CD8-positive, alpha-beta memory T cell (primary cell): ENCODE results near the gene LCE1D. TPM values are rescaled to one million over a fixed set of nuclear protein-coding genes. Genes with fewer than 3 reads are reported as not detected.

Experiments used
- CTCF ChIA-PET: fragments of 350-600 bp; sonication (Branson Sonifier 250); formaldehyde crosslinking; loops from one replicate; lab custom pipeline; 2021; ENCODE audit warnings: antibody characterized with exemption; lab: Charles Lee
- POLR2A ChIA-PET: fragments of 350-600 bp; sonication (Branson Sonifier 250); formaldehyde crosslinking; loops from one replicate; lab custom pipeline; 2021; ENCODE audit warnings: antibody characterized with exemption; lab: Charles Lee
- DNase-seq, 5 donors: peaks; one replicate each; pipeline versions ENCODE4 v3.0.0 to v3.0.0-alpha.2; 2020 to 2022; ENCODE audit warnings: mixed read lengths in 1 of 5
- H3K27ac ChIP-seq: one replicate; pipeline ENCODE4 v1.7.0; 2013; ENCODE audit warnings: low read depth, mild to moderate bottlenecking, low read length, moderate library complexity
- H3K27me3 ChIP-seq: 2 replicates; pipeline ENCODE4 v1.7.0; 2013; ENCODE audit warnings: low read length, mild to moderate bottlenecking; ENCODE audit not compliant: insufficient read depth, poor library complexity, severe bottlenecking
- H3K36me3 ChIP-seq: 2 replicates; pipeline ENCODE4 v1.7.0; 2013; ENCODE audit warnings: mild to moderate bottlenecking, low read length, moderate library complexity; ENCODE audit not compliant: insufficient read depth
- H3K4me1 ChIP-seq: 2 replicates; pipeline ENCODE4 v1.7.0; 2013; ENCODE audit warnings: mild to moderate bottlenecking, low read length, moderate library complexity; ENCODE audit not compliant: insufficient read depth
- H3K4me3 ChIP-seq: 2 replicates; pipeline ENCODE4 v1.7.0; 2013; ENCODE audit warnings: mild to moderate bottlenecking, low read length
- H3K9me3 ChIP-seq: 2 replicates; pipeline ENCODE4 v1.7.0; 2013; ENCODE audit warnings: mild to moderate bottlenecking, low read length
- H3K27ac Mint-ChIP-seq, 8 donors: one replicate each; pipeline ENCODE4 v1.8.0; 2020 to 2021; ENCODE audit warnings: mixed read lengths in 8 of 8, mild to moderate bottlenecking in 6 of 8, inconsistent platforms in 3 of 8, moderate library complexity in 3 of 8
- H3K27me3 Mint-ChIP-seq, 2 donors: one replicate each; pipeline ENCODE4 v1.8.0; 2020 to 2021; ENCODE audit warnings: mixed read lengths in 2 of 2, mild to moderate bottlenecking in 1 of 2, moderate library complexity in 1 of 2
- H3K36me3 Mint-ChIP-seq, 3 donors: one replicate each; pipeline ENCODE4 v1.8.0; 2020 to 2021; ENCODE audit warnings: mixed read lengths in 3 of 3, inconsistent platforms in 1 of 3, mild to moderate bottlenecking in 1 of 3
- H3K4me1 Mint-ChIP-seq, 3 donors: one replicate each; pipeline ENCODE4 v1.8.0; 2020 to 2021; ENCODE audit warnings: mixed read lengths in 3 of 3, inconsistent platforms in 1 of 3, mild to moderate bottlenecking in 1 of 3
- H3K4me3 Mint-ChIP-seq, 7 donors: one replicate each; pipeline ENCODE4 v1.8.0; 2020 to 2021; ENCODE audit warnings: mixed read lengths in 7 of 7, mild to moderate bottlenecking in 6 of 7, moderate library complexity in 4 of 7, inconsistent platforms in 2 of 7
- H3K9me3 Mint-ChIP-seq, 5 donors: one replicate each; pipeline ENCODE4 v1.8.0; 2020 to 2022; ENCODE audit warnings: mixed read lengths in 5 of 5, mild to moderate bottlenecking in 3 of 5, moderate library complexity in 2 of 5, inconsistent platforms in 1 of 5
- polyA plus RNA-seq: library from polyadenylated mRNA; unstranded; fragments of 300-500 nt; fragmentation: Illumina TruSeq; gene quantifications from one replicate; pipeline ENCODE4 v1.2.3, GENCODE V29; 2021
- total RNA-seq, 2 experiments: library from RNA; stranded (reverse); gene quantifications; one replicate each; pipeline ENCODE4 v1.2.3, GENCODE V29; 2021

LCE1D gene
- total and polyA plus RNA-seq, 3 experiments from 2014 or later: not detected

DNA sequence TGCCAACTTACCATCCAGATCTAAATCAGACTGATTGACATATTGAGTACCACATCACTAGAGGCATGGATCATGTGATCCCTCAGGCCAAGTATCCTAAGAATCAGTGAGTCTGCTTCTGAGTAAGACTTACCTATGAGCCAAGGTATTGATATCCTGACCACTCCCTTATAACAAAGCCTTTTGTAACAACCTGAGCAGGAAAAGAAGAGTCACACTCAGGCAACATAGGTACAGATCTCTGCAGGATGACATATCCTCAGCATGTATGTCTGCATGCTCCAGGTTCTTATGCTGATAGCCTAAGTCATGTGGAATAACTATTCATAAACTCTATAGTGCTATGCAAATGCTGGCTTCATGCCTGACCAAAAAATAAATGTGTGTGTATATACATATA, 28.4 kb downstream of the LCE1D start:
- Histone ChIP-seq H3K36me3 (no peaks in the 10 kb centered on the region), H3K4me1 (no peaks in the 10 kb centered on the region), H3K4me3 (no peak overlapping the region), H3K9me3 (no peaks in the 10 kb centered on the region), H3K27ac (no peak overlapping the region), H3K27me3 (peaks cover 5% of the 10 kb centered on the region)
- peaks cover 0 to 2% (median 0%) of the 10 kb centered on the region in 5 donors for H3K9me3 Mint-ChIP-seq
- H3K27me3 Mint-ChIP-seq: peaks cover 13 to 49% of the 10 kb centered on the region in 2 donors
- H3K36me3 Mint-ChIP-seq: no peaks in the 10 kb centered on the region
- POLR2A ChIA-PET: no interaction called here
- no peak for DNase-seq
- H3K27ac Mint-ChIP-seq: no peak overlapping the region
- CTCF ChIA-PET: no interaction called here
- H3K4me3 Mint-ChIP-seq: no peak overlapping the region
- no peaks in the 10 kb centered on the region for H3K4me1 Mint-ChIP-seq

GRCh38 chr1:152827173-152827572, 30.7 kb downstream of the LCE1D start, which contains the start of gene LCE1A:
LCE1A (plus strand) TSS chr1:152827473; CDS start chr1:152827473, 0 bp downstream.
- POLR2A ChIA-PET: no interaction called here
- H3K27ac ChIP-seq: no peak within 1 kb of the TSS
- Mint-ChIP-seq H3K4me1 (no peaks in the 10 kb centered on the region), H3K36me3 (no peaks in the 10 kb centered on the region), H3K27ac (peak within 1 kb of the TSS in 1 of 8 donors; percentile 1), H3K4me3 (no peak within 1 kb of the TSS), H3K9me3 (peaks cover 0 to 2% (median 0%) of the 10 kb centered on the region in 5 donors), H3K27me3 (peaks cover 8 to 55% of the 10 kb centered on the region in 2 donors)
- no peaks in the 10 kb centered on the region for H3K36me3 ChIP-seq
- H3K9me3 ChIP-seq: no peaks in the 10 kb centered on the region
- DNase-seq: no peak
- CTCF ChIA-PET: no interaction called here
- H3K27me3 ChIP-seq: peaks cover 5% of the 10 kb centered on the region
- no peaks in the 10 kb centered on the region for H3K4me1 ChIP-seq
- H3K4me3 ChIP-seq: no peak within 1 kb of the TSS

DNA sequence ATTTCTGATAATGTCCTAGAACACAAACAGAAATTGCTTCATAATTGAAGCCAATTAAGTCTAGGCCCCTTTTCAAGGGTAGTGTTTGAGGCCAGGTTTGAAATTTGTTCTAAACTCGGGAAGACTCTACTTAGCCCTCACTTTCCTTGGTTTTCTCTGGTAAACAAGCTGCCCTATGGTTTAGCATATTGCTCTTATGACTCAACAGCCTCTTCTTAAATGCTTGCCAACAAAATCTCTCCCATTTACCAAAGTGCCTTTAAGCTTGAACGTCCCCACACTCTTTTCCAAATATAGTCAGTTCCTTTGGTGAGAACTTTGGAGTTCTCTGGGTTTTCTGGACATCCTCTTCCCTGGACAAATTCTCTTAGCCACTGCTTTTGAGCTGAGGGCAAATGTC, 40.3 kb downstream of the LCE1D start:
- H3K36me3 Mint-ChIP-seq: no peaks in the 10 kb centered on the region
- ChIA-PET POLR2A (interaction anchor here (0.6 kb wide), 1 partner anchor 48 kb away, joined by 3 read pairs; no protein-coding TSS in a partner anchor), CTCF (no interaction called here)
- H3K27me3 Mint-ChIP-seq: peaks cover 6 to 9% of the 10 kb centered on the region in 2 donors
- no peak overlapping the region for H3K4me3 Mint-ChIP-seq
- H3K27ac Mint-ChIP-seq: no peak overlapping the region
- H3K4me1 ChIP-seq: no peaks in the 10 kb centered on the region
- no peaks in the 10 kb centered on the region for H3K4me1 Mint-ChIP-seq
- DNase-seq: no peak
- no peak overlapping the region for H3K27ac ChIP-seq
- no peak overlapping the region for H3K4me3 ChIP-seq
- H3K27me3 ChIP-seq: no peaks in the 10 kb centered on the region
- peaks cover 0 to 3% (median 0%) of the 10 kb centered on the region in 5 donors for H3K9me3 Mint-ChIP-seq
- H3K9me3 ChIP-seq: no peaks in the 10 kb centered on the region
- no peaks in the 10 kb centered on the region for H3K36me3 ChIP-seq

DNA sequence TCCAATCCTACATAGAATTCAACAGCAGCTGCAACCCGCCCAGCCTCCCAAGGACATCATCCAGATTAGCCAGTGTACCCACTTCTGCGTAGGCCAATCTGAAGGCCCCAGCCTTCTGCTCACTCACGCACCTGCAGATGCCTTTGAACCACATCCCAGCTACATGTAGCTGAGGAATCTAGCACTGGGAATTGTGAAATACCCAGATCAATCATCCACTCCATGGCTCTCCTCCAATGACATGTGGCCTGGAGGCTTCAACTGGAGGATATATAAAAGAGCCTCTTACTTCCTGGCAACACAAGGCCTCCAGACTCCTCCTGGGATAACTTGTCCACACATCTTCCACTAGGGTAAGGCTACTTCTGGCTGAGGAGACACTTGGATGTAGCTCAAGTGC, 46.0 kb downstream of the LCE1D start, which contains the start of gene LCE6A:
TSS of gene LCE6A (plus strand) at position 301 of the 400 bp plus-strand sequence. CDS start 665 bp downstream, outside the sequence.
- Mint-ChIP-seq H3K4me1 (no peaks in the 10 kb centered on the region), H3K36me3 (no peaks in the 10 kb centered on the region), H3K27me3 (peaks cover 7 to 19% of the 10 kb centered on the region in 2 donors), H3K9me3 (no peaks in the 10 kb centered on the region), H3K27ac (no peak within 1 kb of the TSS), H3K4me3 (no peak within 1 kb of the TSS)
- Histone ChIP-seq H3K27me3 (no peaks in the 10 kb centered on the region), H3K4me3 (no peak within 1 kb of the TSS), H3K4me1 (no peaks in the 10 kb centered on the region), H3K36me3 (no peaks in the 10 kb centered on the region), H3K27ac (no peak within 1 kb of the TSS), H3K9me3 (no peaks in the 10 kb centered on the region)
- DNase-seq: no peak
- ChIA-PET CTCF (no interaction called here), POLR2A (no interaction called here)

Other genes with a start within 250 kb of the LCE1D start
- not detected for gene LCE3E, start 229.9 kb upstream of the LCE1D start, total RNA-seq
- gene LCE3E, start 229.9 kb upstream of the LCE1D start, polyA plus RNA-seq: not detected
- not detected for gene LCE3D, start 216.2 kb upstream of the LCE1D start, total RNA-seq
- not detected for gene LCE3D, start 216.2 kb upstream of the LCE1D start, polyA plus RNA-seq
- not detected for gene LCE3C, start 196.5 kb upstream of the LCE1D start, total RNA-seq
- gene LCE3C, start 196.5 kb upstream of the LCE1D start, polyA plus RNA-seq: not detected
- gene LCE3B, start 182.9 kb upstream of the LCE1D start, total RNA-seq: not detected
- gene LCE3B, start 182.9 kb upstream of the LCE1D start, polyA plus RNA-seq: not detected
- not detected for gene LCE3A, start 173.6 kb upstream of the LCE1D start, total RNA-seq
- gene LCE3A, start 173.6 kb upstream of the LCE1D start, polyA plus RNA-seq: not detected
- gene LCE2D, start 133.3 kb upstream of the LCE1D start, total RNA-seq: not detected
- not detected for gene LCE2D, start 133.3 kb upstream of the LCE1D start, polyA plus RNA-seq
- not detected for gene LCE2C, start 121.4 kb upstream of the LCE1D start, total RNA-seq
- gene LCE2C, start 121.4 kb upstream of the LCE1D start, polyA plus RNA-seq: not detected
- gene LCE2B, start 110.6 kb upstream of the LCE1D start, total RNA-seq: not detected
- gene LCE2B, start 110.6 kb upstream of the LCE1D start, polyA plus RNA-seq: not detected
- not detected for gene LCE2A, start 98.4 kb upstream of the LCE1D start, total RNA-seq
- not detected for gene LCE2A, start 98.4 kb upstream of the LCE1D start, polyA plus RNA-seq
- gene LCE4A, start 88.6 kb upstream of the LCE1D start, total RNA-seq: not detected
- gene LCE4A, start 88.6 kb upstream of the LCE1D start, polyA plus RNA-seq: not detected
- gene KPRP, start 38.7 kb upstream of the LCE1D start, total RNA-seq: not detected
- gene KPRP, start 38.7 kb upstream of the LCE1D start, polyA plus RNA-seq: not detected
- not detected for gene LCE1F, start 21.6 kb upstream of the LCE1D start, total RNA-seq
- gene LCE1F, start 21.6 kb upstream of the LCE1D start, polyA plus RNA-seq: not detected
- not detected for gene LCE1E, start 10.5 kb upstream of the LCE1D start, total RNA-seq
- not detected for gene LCE1E, start 10.5 kb upstream of the LCE1D start, polyA plus RNA-seq
- gene LCE1C, start 9.9 kb downstream of the LCE1D start, total RNA-seq: not detected
- gene LCE1C, start 9.9 kb downstream of the LCE1D start, polyA plus RNA-seq: not detected
- not detected for gene LCE1B, start 15.2 kb downstream of the LCE1D start, total RNA-seq
- not detected for gene LCE1B, start 15.2 kb downstream of the LCE1D start, polyA plus RNA-seq
- not detected for gene LCE1A, start 30.8 kb downstream of the LCE1D start, total RNA-seq
- not detected for gene LCE1A, start 30.8 kb downstream of the LCE1D start, polyA plus RNA-seq
- not detected for gene LCE6A, start 46.1 kb downstream of the LCE1D start, total RNA-seq
- not detected for gene LCE6A, start 46.1 kb downstream of the LCE1D start, polyA plus RNA-seq
- gene LCE7A, start 63.3 kb downstream of the LCE1D start, total RNA-seq: not detected
- gene LCE7A, start 63.3 kb downstream of the LCE1D start, polyA plus RNA-seq: not detected
- gene SMCP, start 81.6 kb downstream of the LCE1D start, total RNA-seq: not detected
- not detected for gene SMCP, start 81.6 kb downstream of the LCE1D start, polyA plus RNA-seq
- gene IVL, start 111.8 kb downstream of the LCE1D start, total RNA-seq: not detected
- not detected for gene IVL, start 111.8 kb downstream of the LCE1D start, polyA plus RNA-seq
- gene SPRR5, start 150.5 kb downstream of the LCE1D start, total RNA-seq: not detected
- gene SPRR5, start 150.5 kb downstream of the LCE1D start, polyA plus RNA-seq: not detected
- gene SPRR4, start 173.9 kb downstream of the LCE1D start, total RNA-seq: not detected
- not detected for gene SPRR4, start 173.9 kb downstream of the LCE1D start, polyA plus RNA-seq
- gene SPRR1A, start 187.4 kb downstream of the LCE1D start, total RNA-seq: not detected
- gene SPRR1A, start 187.4 kb downstream of the LCE1D start, polyA plus RNA-seq: not detected
- gene SPRR3, start 205.0 kb downstream of the LCE1D start, total RNA-seq: not detected
- gene SPRR3, start 205.0 kb downstream of the LCE1D start, polyA plus RNA-seq: not detected
- not detected for gene SPRR1B, start 234.5 kb downstream of the LCE1D start, total RNA-seq
- gene SPRR1B, start 234.5 kb downstream of the LCE1D start, polyA plus RNA-seq: not detected
- gene SPRR2D, start 244.4 kb downstream of the LCE1D start, total RNA-seq: not detected
- gene SPRR2D, start 244.4 kb downstream of the LCE1D start, polyA plus RNA-seq: not detected